PFSK-1 (cell line): ENCODE results near the gene LTBP3.

ENCODE experiments used
- FOXP2 ChIP-seq: optimal IDR thresholded peaks from 2 replicates; pipeline ENCODE3; 2011; ENCODE audit warnings: borderline replicate concordance, control low read depth, inconsistent platforms; ENCODE audit not compliant: insufficient read depth; ENCODE audit errors: extremely low read length, extremely low read depth
- POLR2AphosphoS5 ChIP-seq: IDR thresholded peaks from 2 replicates; pipeline ENCODE4 v1.6.1; 2012; ENCODE audit warnings: low read depth, mild to moderate bottlenecking, control low read depth, low read length, moderate library complexity
- SIN3A ChIP-seq: IDR thresholded peaks from 2 replicates; pipeline ENCODE4 v1.6.1; 2012; ENCODE audit warnings: mild to moderate bottlenecking, low read length, moderate library complexity, borderline replicate concordance; ENCODE audit not compliant: insufficient read depth
- TAF1 ChIP-seq: IDR thresholded peaks from 2 replicates; pipeline ENCODE4 v1.6.1; 2012; ENCODE audit warnings: low read length, control low read depth, borderline replicate concordance; ENCODE audit not compliant: insufficient read depth
- TF ChIP-seq, protein P1 (sequence below), 2 experiments: IDR thresholded peaks; 2 replicates each; pipeline versions ENCODE4 v1.6.1 to v1.8.0; 2011 to 2012; ENCODE audit warnings: low read depth in 2 of 2, low read length in 2 of 2, control low read depth in 1 of 2, inconsistent platforms in 1 of 2, mild to moderate bottlenecking in 1 of 2, moderate library complexity in 1 of 2; ENCODE audit not compliant: insufficient read depth in 1 of 2

The LTBP3 gene

DNA sequence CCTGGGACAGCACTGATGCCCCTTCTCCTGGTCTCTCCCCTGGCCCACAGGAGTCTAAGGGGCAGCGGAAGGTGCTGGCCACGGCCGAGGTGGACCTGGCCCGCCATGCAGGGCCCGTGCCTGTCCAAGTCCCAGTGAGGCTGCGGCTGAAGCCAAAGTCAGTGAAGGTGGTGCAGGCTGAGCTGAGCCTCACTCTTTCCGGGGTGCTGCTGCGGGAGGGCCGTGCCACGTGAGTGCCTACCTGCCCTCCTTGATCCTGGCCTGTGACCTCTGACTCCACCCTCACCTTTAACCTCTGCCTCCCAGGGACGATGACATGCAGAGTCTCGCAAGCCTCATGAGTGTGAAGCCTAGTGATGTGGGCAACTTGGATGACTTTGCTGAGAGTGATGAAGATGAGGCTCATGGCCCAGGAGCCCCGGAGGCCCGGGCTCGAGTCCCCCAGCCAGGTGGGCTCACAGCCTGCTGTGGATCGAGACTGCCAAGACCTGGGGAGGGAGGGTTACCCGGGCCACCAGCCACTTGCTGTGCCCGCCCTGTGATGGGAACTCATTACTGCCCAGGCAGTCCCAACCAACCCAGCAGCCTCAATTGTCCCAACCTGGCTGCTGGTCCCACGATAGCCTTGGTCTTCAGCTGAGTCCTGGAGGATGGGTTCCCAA lies 22.0 kb upstream of the LTBP3 start:
- TF ChIP-seq, protein P1, sequence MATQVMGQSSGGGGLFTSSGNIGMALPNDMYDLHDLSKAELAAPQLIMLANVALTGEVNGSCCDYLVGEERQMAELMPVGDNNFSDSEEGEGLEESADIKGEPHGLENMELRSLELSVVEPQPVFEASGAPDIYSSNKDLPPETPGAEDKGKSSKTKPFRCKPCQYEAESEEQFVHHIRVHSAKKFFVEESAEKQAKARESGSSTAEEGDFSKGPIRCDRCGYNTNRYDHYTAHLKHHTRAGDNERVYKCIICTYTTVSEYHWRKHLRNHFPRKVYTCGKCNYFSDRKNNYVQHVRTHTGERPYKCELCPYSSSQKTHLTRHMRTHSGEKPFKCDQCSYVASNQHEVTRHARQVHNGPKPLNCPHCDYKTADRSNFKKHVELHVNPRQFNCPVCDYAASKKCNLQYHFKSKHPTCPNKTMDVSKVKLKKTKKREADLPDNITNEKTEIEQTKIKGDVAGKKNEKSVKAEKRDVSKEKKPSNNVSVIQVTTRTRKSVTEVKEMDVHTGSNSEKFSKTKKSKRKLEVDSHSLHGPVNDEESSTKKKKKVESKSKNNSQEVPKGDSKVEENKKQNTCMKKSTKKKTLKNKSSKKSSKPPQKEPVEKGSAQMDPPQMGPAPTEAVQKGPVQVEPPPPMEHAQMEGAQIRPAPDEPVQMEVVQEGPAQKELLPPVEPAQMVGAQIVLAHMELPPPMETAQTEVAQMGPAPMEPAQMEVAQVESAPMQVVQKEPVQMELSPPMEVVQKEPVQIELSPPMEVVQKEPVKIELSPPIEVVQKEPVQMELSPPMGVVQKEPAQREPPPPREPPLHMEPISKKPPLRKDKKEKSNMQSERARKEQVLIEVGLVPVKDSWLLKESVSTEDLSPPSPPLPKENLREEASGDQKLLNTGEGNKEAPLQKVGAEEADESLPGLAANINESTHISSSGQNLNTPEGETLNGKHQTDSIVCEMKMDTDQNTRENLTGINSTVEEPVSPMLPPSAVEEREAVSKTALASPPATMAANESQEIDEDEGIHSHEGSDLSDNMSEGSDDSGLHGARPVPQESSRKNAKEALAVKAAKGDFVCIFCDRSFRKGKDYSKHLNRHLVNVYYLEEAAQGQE (IDR thresholded peaks at IDR 0.05; ENCODE audit: insufficient read depth in 1 of 2, low read depth in 2 of 2, low read length in 2 of 2) = no peak
- no peak for TF ChIP-seq POLR2AphosphoS5
- no peak for TF ChIP-seq SIN3A
- TF ChIP-seq FOXP2 = no peak
- TF ChIP-seq TAF1 = no peak

GRCh38 chr11:65579291-65579690 lies 21.1 kb upstream of the LTBP3 start:
- TF ChIP-seq FOXP2 (no peak), TAF1 (no peak), POLR2AphosphoS5 (no peak), SIN3A (no peak)
- TF ChIP-seq, protein P1 (IDR thresholded peaks at IDR 0.05; ENCODE audit: insufficient read depth in 1 of 2, low read depth in 2 of 2, low read length in 2 of 2) = no peak

- TF ChIP-seq FOXP2 (no peak), TAF1 (no peak), SIN3A (no peak), POLR2AphosphoS5 (no peak)
- TF ChIP-seq, protein P1 (IDR thresholded peaks at IDR 0.05; ENCODE audit: insufficient read depth in 1 of 2, low read depth in 2 of 2, low read length in 2 of 2) = no peak
Measured at GRCh38 chr11:65578667-65579066, 20.5 kb upstream of the LTBP3 start.

- TF ChIP-seq TAF1 = no peak
Measured at GRCh38 chr11:65578134-65578533, 20.0 kb upstream of the LTBP3 start.

DNA sequence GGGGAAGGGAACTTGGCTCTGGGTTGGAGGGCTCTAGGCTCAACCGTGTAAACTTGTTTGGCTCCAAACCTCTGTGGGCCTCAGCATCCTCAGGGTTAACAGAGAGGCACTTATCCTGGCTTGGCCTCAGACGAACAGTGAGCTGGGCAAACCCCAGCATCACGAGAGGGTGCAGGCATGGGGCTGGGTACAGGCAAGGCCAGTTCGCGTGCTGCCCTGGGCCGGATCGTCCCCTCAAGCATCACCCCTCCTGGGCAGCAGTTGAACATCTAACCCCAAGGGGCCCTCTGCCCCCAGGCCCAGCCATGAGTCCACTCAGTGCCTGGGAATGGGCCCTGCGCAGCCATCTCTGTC lies 19.6 kb upstream of the LTBP3 start:
- TF ChIP-seq SIN3A (no peak), POLR2AphosphoS5 (no peak), TAF1 (no peak), FOXP2 (no peak)
- TF ChIP-seq, protein P1 (IDR thresholded peaks at IDR 0.05; ENCODE audit: insufficient read depth in 1 of 2, low read depth in 2 of 2, low read length in 2 of 2) = no peak
